Activated T-cell treated with anti-CD3 and anti-CD28 coated beads for 4 hours (primary cell): ENCODE data around the gene TULP3.

ENCODE experiments used
- DNase-seq: peaks from one replicate; pipeline ENCODE4 v3.0.0-alpha.2; 2020

The TULP3 gene

GRCh38 chr12:2933586-2933985 lies 42.9 kb downstream of the TULP3 start:
- DNase-seq, result no peak

GRCh38 chr12:2934371-2934770 lies 43.7 kb downstream of the TULP3 start:
- no peak for DNase-seq

- no peak for DNase-seq
Measured at GRCh38 chr12:2936301-2936700, 45.6 kb downstream of the TULP3 start.

GRCh38 chr12:2937500-2937899 lies 46.8 kb downstream of the TULP3 start:
- DNase-seq, result no peak

- DNase-seq, result no peak
Measured at GRCh38 chr12:2939191-2939590, 48.5 kb downstream of the TULP3 start.

GRCh38 chr12:2940564-2940963 lies 49.9 kb downstream of the TULP3 start:
- no peak for DNase-seq

GRCh38 chr12:2941524-2941923 lies 50.8 kb downstream of the TULP3 start:
- no peak for DNase-seq

- DNase-seq, result peak; percentile 39
Measured at GRCh38 chr12:2944401-2945047, 53.8 kb downstream of the TULP3 start.

GRCh38 chr12:2949411-2949810 lies 58.7 kb downstream of the TULP3 start:
- DNase-seq, result no peak

GRCh38 chr12:2955888-2956287 lies 65.2 kb downstream of the TULP3 start:
- no peak for DNase-seq

- DNase-seq, result no peak
Measured at GRCh38 chr12:2957816-2958431, 67.2 kb downstream of the TULP3 start.

- no peak for DNase-seq
Measured at GRCh38 chr12:2958432-2959191, 67.9 kb downstream of the TULP3 start.

GRCh38 chr12:2959192-2959504 lies 68.5 kb downstream of the TULP3 start, which contains the start of gene TEAD4:
Gene TEAD4, plus strand, starts transcription at chr12:2959397.
- DNase-seq, result no peak

GRCh38 chr12:2959505-2960389 lies 69.1 kb downstream of the TULP3 start:
- DNase-seq, result no peak

- no peak for DNase-seq
Measured at GRCh38 chr12:2960390-2960956, 69.8 kb downstream of the TULP3 start.

- no peak for DNase-seq
Measured at GRCh38 chr12:2960996-2961616, 70.4 kb downstream of the TULP3 start.

GRCh38 chr12:2961705-2962104 lies 71.0 kb downstream of the TULP3 start:
- DNase-seq, result no peak

GRCh38 chr12:2963154-2963759 lies 72.6 kb downstream of the TULP3 start:
- DNase-seq, result no peak

GRCh38 chr12:2963760-2964292 lies 73.1 kb downstream of the TULP3 start:
- no peak for DNase-seq

GRCh38 chr12:2967651-2968050 lies 77.0 kb downstream of the TULP3 start:
- DNase-seq, result no peak

- no peak for DNase-seq
Measured at GRCh38 chr12:2970744-2971143, 80.1 kb downstream of the TULP3 start.

- no peak for DNase-seq
Measured at GRCh38 chr12:2973566-2973965, 82.9 kb downstream of the TULP3 start.
